GM18951 (cell line): Measurements from ENCODE around the gene TSC22D1.
"Not testable (repeated sequence)": the region's sequence is repeated elsewhere in the genome, so short reads cannot be mapped to it uniquely, and the experiment has no call there.

ENCODE experiments used
- POLR2A ChIP-seq: IDR thresholded peaks from 4 replicates; pipeline ENCODE4 v1.6.1; 2011; ENCODE audit warnings: mild to moderate bottlenecking; ENCODE audit not compliant: insufficient read length, insufficient read depth; ENCODE audit errors: extremely low read depth
- in situ Hi-C: fragments of 300-500 bp; cut with MboI; formaldehyde crosslinking; loops from one replicate; pipeline ENCODE4 v1.12.0; 2022; ENCODE audit warnings: low sequenced_read_pairs, mixed read lengths, inconsistent platforms; ENCODE audit not compliant: unreplicated experiment

TSC22D1 gene

GRCh38 chr13:44575741-44576350, at the start of gene TSC22D1:
Gene TSC22D1, minus strand, starts transcription at chr13:44576330. Its CDS starts 256 bp downstream, at chr13:44576074.
- no peak for TF ChIP-seq POLR2A
- in situ Hi-C loops, result no loop called here

- no peak for TF ChIP-seq POLR2A
- in situ Hi-C loops, result no loop called here
These were observed 46.6 kb upstream of the TSC22D1 start for GRCh38 chr13:44622708-44623107.

- in situ Hi-C loops, result no loop called here
These were observed 46.1 kb upstream of the TSC22D1 start for GRCh38 chr13:44622261-44622660.

DNA sequence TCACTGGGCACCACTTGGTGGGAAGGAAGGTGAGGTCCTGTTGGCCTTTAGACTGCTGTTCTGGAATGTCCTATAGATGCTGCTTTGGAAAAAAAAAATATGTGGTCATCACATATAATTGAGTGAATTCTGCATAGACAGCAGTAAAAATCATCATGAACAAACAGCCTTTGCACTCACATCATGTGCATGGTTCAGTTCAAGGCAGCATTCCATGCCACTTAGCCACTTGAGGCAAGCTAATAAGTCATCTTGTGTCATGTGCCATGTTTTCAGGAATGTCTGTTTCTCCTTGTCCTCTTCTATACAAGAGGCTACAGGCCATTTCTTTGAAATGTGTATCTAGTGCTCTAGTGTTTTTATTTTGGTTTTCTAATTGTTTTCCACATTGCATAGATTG, 43.9 kb upstream of the TSC22D1 start:
- in situ Hi-C loops, result no loop called here
- TF ChIP-seq POLR2A, result no peak

More at GRCh38 chr13:44622261-44622660, 46.1 kb upstream of the TSC22D1 start:
- no peak for TF ChIP-seq POLR2A

DNA sequence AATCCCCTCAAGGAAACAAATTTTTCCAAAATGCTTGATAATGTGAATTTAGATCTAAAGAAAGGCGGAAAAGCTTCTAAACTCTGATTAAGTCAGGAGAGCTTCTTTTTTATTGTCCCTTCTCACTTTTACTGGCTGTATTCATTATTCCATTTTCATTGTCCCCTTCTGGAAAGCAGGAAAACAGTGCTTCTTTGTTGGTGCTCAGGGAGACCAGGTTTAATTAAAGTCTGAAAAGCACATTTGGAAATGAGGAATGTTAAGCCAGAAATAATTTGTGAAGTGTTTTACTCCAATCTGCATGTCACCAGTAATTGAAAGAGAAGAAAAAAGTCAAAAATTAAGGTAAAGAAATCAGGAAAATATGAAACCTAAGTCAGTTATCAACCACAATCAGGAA, 43.5 kb upstream of the TSC22D1 start:
- in situ Hi-C loops, result no loop called here
- no peak for TF ChIP-seq POLR2A

DNA sequence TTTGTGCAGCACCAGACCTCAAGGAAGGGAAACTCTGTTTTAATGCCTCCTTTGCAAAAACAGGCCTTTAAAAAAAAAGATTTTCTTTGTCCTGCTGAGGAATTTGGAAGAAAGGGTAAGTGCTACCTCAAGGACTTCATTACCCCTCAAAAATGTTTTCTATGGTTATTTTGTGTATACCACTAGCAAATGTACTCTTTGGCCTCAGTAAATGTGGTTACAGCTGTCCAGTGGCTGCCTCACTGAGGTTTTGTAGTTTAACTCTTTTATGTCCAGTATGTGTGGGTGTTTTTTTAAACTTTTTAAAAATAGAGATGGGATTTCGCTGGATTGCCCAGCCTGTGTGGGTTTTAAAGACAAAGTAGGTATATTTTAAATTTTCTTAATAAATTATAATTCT, 42.2 kb upstream of the TSC22D1 start:
- no peak for TF ChIP-seq POLR2A
- in situ Hi-C loops, result no loop called here

DNA sequence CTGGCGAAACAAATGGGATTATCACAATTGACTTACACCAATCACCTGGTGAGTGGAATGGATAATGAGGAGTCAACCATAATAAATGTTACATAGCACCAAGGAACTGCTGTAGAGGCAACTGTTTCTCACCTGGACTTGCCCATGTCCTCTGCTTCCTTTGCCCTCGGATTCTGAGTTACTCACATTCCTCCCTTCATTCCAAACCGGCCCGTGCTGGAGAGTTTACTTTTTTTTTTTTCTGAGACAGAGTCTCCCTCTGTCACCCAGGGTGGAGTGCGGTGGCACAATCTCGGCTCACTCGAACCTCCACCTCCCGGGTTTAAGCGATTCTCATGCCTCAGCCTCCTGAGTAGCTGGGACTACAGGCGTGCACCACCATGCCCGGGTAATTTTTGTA, 41.5 kb upstream of the TSC22D1 start:
- no peak for TF ChIP-seq POLR2A
- in situ Hi-C loops, result no loop called here

GRCh38 chr13:44609137-44609536, 33.0 kb upstream of the TSC22D1 start:
- in situ Hi-C loops, result no loop called here
- TF ChIP-seq POLR2A, result no peak

GRCh38 chr13:44605721-44606120, 29.6 kb upstream of the TSC22D1 start:
- in situ Hi-C loops, result no loop called here

GRCh38 chr13:44605275-44605674, 29.1 kb upstream of the TSC22D1 start:
- in situ Hi-C loops, result no loop called here
- no peak for TF ChIP-seq POLR2A

More at GRCh38 chr13:44605721-44606120, 29.6 kb upstream of the TSC22D1 start:
- no peak for TF ChIP-seq POLR2A

DNA sequence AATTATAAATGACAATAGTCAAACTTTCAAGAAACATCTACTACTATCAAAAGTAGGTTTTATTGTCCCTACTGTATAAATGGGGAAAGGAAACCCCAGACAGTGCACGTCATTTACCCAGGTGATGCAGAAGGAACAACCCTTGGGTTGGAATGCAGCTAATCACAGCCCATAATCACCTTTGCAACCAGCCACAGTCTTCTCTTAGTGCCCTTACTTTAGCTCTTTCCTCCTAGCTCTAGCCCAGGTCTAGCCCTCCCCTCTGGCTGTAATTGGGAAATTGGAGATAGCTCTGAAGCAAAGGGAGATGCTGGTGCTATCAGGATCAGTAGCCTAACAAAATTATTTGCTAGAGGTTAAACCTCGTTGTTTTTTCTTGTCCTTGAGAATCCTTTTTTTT, 25.5 kb upstream of the TSC22D1 start:
- TF ChIP-seq POLR2A, result no peak
- in situ Hi-C loops, result no loop called here

DNA sequence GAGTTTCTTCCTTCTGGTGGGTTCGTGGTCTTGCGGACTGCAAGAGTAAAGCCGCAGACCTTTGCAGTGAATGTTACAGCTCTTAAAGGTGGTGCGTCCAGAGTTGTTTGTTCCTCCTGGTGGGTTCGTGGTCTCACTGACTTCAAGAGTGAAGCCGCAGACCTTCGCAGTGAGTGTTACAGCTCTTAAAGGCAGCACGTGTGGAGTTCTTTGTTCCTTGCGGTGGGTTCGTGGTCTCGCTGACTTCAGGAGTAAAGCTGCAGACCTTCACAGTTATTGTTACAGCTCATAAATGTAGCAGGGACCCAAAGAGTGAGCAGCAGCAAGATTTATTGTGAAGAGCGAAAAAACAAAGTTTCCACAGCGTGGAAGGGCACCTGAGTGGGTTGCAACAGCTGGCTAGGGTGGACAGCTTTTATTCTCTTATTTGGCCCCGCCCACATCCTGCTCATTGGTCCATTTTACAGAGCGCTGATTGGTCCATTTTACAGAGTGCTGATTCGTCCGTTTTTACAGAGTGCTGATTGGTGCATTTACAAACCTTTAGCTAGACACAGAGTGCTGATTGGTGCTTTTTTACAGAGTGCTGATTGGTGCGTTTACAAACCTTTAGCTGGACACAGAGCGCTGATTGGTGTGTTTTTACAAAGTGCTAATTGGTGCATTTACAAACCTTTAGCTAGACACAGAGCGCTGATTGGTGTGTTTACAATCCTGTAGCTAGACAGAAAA, 17.9 kb upstream of the TSC22D1 start:
- in situ Hi-C loops, result not testable (repeated sequence)

DNA sequence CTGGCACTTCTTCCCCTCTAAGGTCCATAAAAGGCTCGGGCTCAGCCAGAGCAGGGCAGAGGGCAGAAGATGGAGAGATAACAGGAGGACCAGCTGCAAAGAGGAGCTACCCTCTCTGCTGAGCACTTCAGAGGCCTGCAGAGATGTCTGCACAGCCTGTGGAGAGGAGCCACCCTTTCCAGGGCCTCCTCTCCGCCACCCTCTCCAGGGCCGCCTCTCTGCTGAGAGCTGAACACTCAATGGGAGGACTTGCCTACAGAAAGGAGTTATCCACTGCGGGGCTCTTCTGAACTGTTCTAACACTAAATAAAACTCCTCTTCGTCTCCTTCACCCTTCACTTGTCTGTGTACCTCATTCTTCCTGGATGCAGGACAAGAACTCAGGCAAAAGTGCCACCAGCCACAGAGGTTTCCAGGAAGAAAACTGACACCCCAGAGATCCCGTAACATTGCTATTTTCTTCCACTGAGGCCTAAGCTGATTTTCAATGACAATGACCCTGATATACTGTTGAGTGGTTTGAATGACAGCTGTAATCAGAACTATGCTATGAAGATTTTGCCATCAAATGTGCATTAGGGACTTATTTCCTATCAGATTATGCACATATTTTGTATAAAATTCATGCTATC, 16.2 kb upstream of the TSC22D1 start:
- TF ChIP-seq POLR2A, result no peak
- in situ Hi-C loops, result no loop called here

- no peak for TF ChIP-seq POLR2A
- in situ Hi-C loops, result no loop called here
These were observed 15.2 kb upstream of the TSC22D1 start for GRCh38 chr13:44591316-44591715.
